Measurements from ENCODE around the gene AIF1L.

The AIF1L gene

DNA sequence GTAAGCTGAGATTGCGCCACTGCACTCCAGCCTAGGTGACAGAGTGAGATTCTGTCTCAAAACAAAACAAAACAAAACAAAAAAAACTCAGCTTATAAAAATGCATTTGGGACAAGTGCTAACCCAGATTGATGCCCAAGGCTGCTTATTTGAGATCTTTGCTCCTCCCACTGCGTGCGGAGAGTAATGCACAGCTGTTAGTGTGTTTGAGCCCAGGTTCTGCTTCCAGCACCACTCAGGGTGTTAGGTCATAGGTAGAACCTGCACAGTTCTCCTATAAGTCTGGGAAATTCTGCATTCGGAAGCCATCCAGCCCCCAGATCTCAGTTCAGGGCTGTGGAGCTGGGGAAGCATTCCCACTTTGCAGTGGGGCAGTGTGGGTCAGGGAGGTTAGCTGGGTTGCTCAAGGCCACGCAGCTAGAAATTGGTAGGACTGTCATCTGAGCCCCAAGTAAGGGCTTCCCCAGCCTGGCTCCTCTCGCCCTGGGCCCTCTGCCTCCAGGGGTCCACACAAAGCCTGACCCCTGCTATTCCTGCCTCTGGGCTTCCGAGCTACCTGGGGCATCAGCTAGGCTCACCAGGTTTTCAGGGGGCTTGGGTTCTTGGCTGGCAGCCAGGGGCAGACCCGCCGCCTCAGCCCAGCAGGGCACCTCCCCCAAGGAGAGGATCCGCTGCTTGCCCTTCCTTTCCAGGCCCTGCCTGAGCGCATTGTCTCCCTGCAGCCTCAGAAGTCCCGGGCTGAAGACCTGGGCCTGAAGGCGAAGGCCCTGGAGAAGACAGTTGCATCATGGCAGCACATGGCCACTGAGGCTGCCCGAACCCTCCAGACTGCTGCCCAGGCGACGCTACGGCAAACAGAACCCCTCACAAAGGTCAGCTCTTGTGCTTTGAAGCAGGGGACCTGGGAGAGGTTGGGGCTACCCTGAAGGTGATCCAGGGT, 17.6 kb upstream of the AIF1L start:
- DNase-seq: no peak

DNA sequence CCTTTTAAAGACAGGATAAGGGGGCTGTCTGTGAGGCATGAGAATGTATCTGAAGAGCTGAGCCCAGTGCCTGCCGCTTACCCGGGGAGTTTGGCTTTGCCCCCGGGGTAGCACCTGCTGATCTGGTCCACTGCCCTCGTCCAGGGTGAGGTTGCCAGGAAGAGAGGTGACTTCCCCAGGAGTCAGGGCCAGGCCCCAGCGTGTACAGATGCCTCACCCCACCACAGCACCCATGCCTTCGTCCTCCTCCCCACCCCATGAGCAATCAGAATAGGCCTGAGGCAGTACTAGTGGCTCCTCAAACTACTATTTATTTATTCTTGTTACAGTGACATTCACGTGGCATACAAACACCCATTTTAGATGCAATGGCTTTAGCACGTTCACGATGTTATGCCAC, 15.7 kb upstream of the AIF1L start:
- no peak for DNase-seq

DNA sequence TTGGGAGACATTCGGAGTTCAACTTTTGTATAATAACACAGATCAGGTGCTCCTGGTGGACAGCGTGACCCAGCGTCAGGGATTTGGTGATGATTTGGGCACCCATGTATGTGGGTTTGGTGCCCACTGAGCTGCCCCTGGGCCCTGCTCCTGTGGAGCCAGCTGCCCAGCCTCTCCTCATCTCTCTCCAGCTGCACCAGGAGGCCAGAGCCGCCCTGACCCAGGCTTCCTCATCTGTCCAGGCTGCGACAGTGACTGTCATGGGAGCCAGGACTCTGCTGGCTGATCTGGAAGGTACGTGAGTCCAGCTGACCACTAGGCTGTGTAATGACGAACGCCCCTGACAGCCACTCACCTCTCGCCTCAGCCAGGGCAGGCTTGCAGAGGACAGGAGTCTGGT, 14.5 kb upstream of the AIF1L start:
- no peak for DNase-seq

DNA sequence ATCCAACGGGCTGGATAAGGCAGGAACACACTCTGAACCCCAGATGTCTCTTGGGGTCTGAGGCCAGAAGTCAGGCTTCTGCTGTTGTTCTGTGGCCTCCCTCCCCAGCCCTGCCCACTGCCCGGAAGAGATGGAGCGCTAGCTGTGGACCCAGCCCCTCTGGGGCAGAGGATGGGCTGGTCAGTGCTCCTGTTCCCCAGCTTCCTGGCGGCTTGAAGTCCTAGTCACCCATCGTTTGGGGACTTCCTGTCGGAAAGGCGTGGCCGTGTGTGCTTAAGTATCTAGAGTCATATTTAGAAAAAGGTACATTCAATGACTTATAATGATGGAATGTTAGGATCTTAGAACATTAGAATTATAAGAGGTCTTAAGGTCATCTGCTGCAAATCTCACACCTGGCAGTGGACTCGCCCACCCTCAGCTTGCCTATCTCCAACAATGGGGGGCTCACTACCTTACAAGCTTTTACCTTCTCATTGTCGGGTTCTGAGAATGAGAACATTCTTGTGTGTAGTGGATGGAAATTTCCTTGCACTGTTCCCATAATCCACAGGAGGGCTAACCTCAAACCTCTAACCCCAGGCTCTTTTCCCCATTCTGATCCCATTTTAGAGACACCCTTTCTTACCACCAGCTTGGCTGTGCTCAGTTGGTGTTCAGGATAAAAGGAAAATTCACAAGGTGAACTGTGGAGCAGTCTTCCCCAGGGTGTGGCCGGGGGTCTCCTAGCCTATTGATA, 13.4 kb upstream of the AIF1L start:
- DNase-seq: no peak

DNA sequence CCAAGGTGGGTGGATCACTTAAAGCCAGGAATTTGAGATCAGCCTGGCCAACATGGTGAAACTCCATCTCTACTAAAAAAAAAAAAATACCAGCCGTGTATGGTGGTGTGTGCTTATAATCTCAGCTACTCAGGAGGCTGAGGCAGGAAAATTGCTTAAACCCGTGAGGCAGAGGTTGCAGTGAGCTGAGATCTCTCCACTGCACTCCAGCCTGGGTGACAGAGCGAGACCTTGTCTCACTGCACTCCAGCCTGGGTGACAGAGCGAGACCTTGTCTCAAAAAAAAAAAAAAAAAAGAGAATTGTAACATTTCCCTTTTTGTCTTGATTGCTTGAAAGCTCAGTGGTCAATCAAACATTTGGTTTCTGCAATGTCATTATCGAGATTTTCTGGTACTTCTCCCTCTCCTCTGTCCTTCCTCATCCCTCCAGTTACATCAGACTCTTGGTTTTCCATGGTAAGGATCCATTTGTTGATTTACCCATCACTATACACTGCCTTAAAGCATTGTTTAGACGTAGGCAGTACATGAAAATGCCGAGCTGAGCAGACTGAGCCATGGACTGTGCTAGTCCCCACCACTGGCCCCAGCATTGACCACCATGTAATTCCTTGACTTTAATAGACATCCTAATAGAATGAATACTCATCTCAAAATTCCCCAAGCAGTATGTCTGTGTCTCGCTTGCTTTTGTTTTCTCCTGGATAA, 11.5 kb upstream of the AIF1L start:
- DNase-seq: no peak

DNA sequence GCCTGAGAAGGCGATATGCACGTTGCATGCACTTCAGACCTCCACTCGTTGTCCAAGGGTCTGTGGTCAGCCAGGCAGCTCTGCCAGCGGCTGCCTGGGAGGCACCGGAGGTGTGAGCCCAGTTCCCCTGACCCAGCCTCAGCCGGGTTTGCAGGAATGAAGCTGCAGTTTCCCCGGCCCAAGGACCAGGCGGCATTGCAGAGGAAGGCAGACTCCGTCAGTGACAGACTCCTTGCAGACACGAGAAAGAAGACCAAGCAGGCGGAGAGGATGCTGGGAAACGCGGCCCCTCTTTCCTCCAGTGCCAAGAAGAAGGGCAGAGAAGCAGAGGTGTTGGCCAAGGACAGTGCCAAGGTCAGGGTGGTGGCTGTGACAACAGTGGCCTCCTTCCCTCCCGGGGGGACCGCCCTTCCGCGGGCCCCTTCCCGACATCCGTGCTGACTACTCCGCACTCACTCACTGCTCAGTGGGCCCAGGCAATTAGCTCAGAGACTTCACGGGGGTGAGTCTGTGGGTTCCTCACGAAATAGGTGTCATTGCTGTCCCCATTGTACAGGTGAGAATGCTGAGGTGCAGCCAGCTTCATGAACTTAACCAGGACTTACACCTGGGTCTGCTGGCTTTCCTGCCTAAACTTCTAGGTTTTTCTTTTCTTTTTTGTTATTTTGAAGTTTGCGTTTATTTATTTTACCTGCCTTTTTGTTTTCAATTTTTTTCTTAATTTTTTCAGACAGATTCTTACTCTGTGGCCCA, 10.8 kb upstream of the AIF1L start:
- DNase-seq: no peak

DNA sequence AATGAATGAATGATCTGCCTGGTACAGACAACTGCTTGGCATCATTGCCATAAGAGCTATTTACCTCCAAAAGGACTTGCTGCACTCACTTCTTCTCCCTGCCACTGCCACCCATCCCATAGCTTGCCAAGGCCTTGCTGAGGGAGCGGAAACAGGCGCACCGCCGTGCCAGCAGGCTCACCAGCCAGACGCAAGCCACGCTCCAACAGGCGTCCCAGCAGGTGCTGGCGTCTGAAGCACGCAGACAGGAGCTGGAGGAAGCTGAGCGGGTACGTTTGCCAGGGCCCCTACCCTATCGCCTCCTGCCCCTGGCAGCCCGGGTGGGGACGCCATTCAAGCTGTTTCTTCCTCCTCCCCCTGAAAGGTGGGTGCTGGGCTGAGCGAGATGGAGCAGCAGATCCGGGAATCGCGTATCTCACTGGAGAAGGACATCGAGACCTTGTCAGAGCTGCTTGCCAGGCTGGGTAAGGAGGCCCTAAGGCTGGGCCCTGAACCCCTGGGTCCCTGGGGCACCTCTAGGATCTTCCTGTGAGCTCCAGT, 8.9 kb upstream of the AIF1L start:
- DNase-seq: no peak

DNA sequence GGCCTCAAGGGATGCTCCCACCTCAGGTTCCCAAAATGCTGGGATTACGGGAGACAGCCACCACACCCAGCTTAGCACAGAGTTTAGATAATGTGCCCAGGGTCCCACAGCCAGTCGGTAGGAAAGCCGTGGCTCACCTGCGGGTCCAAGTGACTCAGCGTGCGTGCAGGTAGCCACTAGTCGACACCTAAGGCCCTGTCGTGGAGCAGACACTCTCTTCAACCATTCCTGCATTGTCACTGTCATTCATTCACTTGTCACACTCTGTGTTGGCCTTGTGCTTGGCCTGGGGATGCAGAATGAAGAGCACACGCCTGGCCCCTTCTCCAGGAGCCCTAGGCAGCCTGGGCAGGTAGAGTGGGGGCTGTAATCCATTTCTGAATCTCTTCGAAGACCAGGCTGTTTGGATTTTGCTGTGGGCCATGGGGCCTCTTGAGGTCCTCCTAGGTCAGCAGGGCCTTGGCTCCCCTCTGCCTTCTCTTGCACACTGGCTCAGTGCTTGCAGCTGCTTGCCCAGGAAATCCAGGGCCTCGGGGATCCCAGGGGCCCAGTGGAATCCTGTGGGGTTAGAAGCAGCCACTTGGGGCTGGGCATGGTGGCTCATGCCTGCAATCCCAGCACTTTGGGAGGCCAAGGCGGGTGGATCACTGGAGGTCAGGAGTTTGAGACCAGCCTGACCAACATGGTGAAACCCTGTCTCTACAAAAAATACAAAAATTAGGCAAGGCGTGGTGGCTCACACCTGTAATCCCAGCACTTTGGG, 6.1 kb upstream of the AIF1L start:
- no peak for DNase-seq

DNA sequence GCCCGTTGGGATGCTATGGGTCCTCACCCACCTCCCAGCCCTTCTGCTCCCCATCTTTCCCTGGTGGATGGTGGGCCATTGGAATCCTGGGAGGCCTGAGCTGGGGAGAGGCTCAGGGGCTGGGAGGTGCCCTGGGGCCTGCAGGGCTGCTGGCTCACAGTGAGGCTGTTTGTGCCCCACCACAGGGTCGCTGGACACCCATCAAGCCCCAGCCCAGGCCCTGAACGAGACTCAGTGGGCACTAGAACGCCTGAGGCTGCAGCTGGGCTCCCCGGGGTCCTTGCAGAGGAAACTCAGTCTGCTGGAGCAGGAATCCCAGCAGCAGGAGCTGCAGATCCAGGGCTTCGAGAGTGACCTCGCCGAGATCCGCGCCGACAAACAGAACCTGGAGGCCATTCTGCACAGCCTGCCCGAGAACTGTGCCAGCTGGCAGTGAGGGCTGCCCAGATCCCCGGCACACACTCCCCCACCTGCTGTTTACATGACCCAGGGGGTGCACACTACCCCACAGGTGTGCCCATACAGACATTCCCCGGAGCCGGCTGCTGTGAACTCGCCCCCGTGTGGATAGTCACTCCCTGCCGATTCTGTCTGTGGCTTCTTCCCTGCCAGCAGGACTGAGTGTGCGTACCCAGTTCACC, 4.9 kb upstream of the AIF1L start:
- no peak for DNase-seq

DNA sequence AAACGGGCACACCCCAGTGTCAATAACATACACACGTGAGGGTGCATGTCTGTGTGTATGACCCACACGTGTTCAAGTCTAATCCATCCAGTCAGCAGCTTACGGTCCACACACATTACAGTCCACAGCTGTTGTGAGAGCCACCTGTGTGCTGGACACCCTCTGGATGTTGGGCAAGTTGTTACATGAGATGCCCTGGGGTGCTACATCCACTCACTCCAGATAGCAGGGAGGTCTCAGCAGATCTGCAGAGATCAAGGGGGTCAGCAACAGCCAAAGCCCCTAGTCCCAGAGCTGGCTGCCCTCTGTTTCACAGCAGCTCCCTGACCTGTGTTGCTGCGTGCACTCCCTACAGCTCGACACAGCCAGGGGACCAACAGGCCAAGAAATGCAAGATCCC, 4.3 kb upstream of the AIF1L start:
- no peak for DNase-seq

DNA sequence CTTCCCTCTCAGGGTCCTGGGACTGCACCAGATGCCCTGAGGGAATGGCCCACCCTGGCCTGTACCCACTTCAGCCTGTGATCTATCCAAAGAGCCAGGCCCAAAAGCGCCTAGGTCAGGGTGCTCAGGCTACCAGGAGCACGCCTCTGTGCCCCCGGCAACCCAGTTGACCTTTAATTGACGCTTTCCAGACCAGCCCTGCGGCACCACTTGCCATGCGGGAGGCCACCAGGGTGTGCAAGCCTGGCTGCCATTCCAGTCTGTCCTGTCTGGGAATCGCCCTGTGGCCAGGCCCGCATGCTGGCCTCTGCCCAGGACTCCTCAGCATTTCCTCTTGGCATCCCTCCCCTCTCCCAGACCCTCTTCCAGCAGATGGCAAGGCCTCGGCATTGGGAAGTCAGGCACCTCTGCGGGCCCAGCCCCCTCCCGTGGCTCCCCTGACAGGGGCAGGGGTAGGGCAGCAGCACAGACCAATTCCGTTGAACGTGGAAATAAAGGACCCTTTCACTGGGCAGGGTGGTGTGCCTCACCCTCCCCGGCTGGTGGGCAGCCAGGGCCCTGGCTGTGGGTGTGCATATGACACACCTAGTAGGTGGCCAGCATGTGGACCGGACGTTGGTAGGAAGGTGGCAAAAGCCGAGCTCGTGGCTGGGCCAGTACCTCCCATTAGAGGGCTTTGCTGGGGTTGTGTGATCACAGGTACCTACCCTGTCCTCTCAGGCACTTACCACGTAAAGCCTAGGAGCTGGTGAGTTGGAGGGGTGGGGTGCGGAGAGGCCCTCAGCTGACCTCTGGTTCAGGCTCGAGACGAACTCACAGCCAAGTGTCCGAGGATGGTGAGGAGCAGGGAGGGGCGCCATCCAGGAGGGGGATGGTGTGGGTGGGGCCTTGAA, 3.5 kb upstream of the AIF1L start:
- no peak for DNase-seq

DNA sequence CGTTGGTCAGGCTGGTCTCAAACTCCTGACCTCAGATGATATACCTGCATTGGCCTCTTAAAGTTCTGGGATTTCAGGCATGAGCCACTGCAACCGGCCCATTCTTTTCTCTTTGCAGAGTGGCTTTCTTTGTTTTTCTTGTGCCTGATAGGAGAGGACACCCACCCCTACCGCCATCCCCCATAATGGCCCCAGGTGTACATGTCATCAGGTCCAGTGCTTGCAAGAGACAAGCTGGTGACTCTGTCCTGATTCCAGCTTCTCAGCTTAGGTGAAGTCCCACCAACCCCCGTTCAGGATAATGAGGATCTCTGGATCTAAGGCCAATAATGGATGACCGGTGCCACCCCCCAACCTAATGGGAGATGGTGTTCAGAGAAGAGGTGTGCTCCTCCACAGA, 2.3 kb upstream of the AIF1L start:
- no peak for DNase-seq

DNA sequence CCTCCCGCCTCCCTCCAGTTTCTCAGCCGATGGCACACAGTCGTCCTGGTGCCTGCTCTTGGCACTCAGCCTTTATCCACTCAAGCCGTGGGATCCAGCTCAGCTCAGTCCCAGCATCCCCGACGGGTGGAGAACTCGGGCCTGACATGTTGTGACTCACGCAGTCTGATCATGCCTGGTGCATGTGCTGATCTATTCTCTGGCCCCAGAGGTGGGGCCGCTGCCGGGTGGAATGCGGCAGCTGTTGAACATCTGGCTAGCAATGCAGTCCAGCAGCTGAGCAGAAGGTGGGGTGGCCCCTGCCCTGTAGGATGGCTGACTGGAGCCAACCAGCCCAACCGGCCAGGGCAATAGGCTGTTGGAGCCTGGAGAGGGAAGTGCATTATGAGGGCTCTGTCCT, 1.7 kb upstream of the AIF1L start:
- no peak for DNase-seq

DNA sequence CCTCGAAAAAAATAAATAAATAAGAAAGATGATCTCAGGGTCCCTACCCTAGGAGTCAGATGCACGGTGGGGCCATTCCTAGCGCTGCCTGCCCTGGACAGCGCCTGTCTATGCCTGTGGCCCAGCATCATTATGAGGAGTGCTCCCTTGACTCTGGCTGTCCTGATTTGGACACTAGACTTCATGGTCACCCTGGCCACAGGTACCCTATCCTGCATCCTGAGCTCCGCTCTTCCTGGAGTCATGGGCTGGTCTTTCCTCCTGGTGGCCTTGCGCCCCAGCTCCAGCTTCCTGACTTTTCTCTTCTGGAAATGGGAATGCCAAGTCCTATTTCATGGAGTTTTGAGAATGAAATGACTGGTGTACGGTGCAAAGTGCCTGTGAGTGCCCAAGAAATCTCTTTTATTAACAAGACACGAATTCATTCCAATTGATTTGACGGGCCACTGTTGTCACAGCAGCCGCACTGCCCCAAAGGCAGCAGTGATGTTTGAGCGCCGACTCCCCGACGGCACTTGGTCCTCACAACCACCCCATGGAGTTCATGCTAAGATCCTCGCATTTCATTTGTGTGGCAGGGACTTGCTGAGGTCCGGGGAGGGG, 564 bp upstream of the AIF1L start:
- no peak for DNase-seq

DNA sequence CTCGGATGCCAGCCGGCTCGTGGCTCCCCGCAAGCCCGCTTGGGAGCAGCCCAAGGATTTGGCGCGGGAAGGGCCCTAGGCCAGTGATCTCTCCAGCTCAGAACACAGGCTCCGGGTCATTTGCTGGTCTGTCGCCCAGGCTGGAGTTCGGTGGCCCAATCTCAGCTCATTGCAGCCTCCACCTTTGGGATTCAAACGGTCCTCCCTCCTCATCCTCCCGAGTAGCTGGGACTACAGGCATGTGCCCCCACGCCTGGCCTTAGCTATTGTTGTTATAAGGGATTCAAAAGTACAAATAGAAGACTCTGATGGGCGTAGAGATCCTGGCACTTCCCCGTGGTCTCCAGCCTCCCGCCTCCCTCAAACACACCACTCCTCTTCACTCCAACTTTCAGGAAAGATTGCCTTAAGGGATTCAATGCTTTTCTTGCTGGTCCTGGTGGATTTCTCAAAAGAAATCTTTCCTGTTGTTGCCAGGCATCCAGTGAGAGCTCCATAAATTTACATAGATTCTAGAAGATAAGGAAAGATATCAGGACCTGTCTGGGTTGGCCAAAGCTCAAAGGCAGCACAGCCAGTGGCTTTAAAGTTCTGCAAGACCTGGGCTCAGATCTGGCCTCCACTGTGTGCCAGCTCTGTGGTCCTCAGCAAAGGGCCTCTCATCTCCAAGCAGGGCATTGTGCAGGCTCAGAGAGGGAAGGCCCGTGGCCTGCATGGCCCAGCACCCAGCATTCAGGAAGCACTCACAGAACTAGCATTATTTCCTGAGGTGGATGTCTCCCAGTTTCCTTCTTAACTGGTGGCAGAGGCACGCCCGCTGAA, 1.0 kb downstream of the AIF1L start:
- no peak for DNase-seq

DNA sequence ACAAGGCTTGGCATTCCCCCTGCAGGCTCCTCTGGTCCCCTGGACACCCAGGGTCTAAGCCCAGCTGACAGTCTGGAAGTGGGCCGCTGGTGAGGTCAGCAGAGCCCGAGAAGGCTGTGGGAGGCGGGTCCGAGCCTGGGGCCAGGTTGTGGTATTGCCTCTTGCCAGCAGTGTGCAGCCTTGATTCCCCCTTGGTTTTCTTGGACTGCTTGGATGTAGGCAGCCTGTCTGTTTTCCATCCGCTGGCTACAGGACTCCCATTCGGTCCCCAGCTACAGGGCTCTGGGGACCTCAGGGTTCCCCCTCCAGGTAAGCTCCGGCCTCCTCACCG, 1.6 kb downstream of the AIF1L start:
- DNase-seq: no peak

DNA sequence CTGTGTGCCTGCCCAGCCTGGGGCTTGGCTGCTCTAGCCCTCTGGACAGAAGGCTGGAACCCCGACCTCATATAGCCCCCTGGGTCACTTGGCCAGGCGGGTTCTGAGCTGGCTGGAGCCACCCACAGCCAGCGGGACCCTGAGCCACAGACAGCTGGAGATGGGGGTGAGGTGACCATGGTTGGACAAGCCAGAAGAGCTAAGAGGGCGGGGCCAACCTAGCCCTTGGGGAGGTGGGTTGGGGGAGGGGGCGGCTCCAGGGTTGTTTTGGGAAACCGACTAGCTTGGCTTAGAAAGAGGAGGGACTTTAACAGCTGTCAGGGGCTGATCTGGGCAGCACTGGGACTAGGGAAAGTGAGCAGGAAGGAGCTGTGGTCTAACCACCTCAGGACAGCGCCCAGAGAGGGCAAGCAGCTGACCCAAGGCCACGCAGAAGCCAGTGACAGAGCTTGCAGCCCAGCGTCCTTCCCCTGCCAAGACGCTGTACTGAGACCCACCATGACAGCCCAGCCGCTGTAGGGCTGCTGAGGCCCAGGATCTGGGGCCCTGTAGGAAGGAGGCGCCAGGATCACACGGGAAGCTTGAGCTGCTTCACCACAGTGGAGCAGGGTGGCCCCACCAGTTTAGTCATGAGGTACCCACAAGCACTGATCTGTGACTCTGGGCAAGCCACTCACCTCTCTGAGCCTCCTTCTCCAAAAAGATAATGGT, 2.2 kb downstream of the AIF1L start:
- DNase-seq: no peak

DNA sequence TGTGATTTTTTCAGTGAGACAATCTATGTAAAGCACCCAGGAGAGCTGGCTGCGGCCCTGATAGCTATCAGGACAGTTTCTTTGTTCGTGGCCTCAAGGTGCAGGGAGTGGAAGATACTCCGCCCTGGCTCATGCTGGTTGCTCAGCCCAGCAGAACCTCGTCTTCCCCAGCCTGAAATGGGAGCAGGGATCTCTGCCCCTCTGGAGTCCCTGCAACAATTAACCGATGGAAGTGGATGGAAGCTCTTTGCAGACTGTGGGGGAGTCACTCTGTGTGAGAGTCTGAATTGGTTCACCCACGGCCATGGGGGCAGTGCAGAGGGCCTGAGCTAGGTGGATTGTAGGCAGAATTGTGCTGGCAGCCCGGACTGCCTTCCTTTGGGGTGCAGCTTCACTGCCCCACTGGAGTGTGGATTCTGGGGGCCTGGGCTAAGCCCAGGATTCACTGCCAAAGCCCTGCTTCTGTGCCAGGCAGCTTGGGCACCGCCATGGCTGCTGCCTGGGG, 2.8 kb downstream of the AIF1L start:
- no peak for DNase-seq
